DMS53 (cell line): ENCODE data around the gene SH3YL1.

Source experiments
- DNase-seq: peaks from one replicate; lab custom pipeline; 2025; lab: John Stamatoyannopoulos, UW

The SH3YL1 gene

DNA sequence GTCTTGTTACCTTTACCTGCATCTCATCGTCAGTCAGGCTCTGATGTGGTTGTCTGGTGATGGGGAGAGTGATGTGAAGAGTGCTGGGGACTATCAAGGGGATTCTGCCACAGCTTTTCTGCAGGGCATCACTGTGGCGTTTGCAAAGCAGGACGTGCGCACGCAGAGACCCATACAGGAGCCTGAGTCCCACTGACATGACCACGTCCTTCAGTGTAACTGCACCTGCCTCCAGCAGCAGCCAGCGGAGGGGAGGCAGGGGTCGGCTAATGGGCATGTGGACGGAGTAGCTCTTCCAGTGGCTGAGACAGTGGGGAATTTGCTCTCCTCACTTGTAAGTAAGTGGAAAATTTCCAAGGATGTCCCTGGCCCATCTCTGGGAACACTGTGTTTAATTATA is 17.5 kb upstream of the SH3YL1 start:
- no peak for DNase-seq

DNA sequence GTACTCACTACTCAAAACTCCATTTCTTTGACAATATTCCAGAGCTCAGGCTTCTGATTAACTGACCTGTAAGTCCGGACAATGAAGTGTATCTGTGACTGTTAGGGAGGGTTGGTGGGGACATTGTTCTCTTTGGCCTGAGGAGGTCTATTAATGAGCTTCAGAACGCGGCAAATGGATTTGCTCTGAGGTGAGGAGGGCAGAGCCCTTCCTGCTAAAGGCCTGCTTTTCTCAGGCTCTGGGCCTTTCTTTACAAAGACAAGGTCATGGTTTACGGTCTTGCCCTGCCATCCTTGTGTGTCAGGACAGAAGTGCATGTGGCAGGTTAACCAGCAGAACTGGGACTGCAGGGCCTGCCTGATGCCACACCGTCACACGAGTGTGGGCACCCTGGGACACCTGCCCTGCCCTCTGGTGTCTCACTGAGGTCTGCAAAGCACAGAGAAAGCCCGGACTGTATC is 16.8 kb upstream of the SH3YL1 start:
- no peak for DNase-seq

DNA sequence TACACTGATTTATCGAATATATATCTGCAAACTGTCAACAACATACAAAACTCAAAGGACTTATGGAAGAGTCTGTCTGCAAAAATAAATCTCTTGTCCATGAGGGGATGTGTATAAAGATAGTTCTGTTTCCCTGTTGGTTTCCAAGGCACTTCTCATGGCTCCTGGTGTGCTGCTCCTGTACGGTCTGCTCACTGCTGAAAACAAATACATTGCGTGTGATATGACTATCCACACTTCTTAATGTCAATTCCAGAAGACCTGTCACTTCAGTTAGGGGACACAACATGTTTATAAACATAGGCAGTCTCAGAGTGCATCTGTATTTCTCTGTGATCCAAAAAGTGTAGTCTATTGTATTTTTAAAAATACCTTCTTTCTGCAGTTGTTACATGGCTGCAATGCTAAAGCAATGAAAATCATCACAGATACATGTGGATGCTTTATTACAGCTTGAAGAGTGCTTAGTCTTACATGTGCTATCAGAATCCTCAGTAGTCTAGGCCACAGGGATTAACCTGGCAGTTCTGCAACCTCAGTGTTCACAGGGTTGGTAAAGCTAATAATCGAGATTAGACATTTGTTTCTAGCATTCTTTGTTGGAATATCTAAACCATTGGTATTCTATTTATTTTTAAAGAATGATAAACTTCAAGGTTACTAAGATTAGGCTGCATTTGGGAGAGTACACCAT is 16.3 kb upstream of the SH3YL1 start:
- no peak for DNase-seq

DNA sequence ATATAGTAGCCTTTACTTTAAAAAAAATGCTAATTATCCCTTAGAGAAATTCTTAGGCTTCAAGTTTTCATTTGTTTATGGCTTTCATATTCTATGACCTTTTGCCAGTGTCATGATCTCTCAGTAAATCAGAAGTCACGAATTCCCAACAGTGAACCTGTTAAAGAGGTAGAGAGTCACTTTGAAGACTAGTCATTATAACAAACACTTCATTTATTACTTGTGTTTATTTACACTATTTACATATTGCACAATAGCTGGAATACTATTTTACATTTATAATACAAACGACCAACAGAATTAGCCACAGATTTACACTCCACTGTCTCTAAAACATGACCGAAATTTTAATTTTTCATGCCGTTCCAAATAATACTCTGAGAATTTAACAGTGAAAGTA is 15.5 kb upstream of the SH3YL1 start:
- no peak for DNase-seq

DNA sequence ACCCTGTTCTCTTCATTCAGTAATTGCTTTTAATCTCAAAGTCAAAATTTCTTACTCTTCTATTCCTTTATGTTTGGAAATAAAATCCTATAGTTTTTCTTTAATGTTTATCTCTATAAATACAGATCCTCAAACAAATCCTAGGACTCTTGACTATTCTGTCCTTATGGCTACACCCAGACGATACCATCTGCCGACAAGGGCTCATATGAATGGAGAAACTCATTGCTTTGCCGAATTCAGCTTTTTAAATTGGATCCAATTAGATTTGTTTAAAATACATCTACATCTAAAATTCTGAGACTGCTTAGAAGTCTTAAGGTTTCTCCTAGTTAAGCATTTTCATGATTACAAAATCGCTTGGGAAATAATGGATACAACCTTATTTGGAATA is 15.1 kb upstream of the SH3YL1 start:
- DNase-seq = no peak

DNA sequence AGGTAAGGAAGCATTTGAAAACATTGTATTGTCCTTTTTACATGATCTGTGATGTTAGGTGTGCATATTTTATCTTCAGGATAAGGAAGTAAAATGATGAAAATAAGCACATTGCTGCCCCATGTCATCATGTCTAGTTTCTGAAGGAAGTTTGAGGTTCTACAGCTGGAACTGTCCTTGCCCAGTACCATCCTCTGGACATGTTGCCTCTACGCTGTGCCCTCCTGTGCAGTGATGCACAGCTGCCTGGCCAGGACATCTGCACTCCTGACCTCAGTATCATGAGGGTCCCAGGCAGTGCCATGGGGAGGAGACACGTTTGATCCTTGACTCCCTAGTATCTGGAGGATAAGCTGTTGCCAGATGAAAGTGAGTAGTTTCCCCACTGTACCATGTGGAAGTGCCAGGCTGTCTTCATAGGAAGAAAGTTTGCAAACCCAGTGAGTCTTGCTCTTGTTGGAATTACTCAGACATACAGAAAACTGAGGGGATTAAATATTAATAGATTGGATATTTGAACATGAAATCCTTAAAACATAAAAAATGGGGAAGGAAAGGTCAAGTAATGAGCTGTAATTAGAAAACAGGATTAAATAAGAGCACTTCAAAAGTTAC is 14.6 kb upstream of the SH3YL1 start:
- DNase-seq = no peak

DNA sequence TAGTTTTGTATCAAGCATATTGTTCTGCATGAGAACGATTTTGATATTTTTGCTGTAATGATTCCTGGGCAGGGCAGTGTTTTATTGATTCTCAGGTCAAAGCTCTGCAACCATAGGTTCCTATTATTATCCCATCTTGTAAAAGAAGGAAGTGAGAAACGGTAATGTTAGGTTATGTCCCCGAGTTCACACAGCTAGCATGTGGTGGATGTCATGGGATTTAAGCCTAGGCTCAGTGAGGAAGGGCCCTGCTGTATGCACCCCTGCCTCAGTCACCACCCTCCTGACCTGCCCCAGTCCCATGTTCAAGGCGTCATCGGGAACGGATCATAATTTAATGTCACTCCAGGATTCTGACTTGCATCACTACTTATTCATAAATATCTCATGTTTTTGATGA is 11.6 kb upstream of the SH3YL1 start:
- no peak for DNase-seq

DNA sequence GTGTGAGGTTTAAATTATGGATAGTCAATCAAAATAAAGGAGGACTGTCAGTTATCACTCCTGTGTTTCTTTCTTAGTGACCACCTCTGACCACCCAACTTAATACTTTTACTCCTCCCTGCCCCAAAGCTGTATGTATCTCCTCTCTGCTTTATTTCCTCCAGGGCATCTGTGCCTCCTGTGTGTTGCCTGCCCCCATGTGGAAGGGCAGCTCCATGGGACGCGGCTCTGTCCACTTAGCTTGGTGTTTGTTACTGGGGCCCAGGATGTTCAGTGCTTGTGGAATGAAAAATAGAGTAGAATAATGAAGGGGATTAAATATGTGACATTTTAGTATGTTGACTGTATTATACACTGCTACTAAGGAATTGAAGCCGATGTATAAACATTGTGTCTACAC is 10.7 kb upstream of the SH3YL1 start:
- DNase-seq = peak; percentile 11

DNA sequence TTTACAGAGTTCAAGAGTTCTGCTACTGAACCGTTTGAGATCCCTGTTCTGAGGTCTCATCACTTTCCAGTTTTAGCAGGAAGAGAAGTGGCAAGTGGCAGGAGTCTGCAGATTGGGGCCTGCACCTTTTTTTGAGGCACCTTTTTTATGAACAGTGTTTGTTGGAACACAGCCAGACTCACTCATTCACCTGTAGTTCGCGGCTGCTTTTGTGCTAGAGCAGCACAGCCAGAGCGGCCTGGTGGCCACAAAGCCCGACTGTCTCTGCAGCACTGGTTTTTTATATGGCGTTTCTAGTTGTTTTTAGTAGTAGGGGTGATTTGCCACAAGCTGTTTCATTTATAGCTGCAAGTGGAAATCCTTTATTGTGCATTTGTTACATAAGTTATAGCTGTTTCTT is 9.5 kb upstream of the SH3YL1 start:
- peak; percentile 7 for DNase-seq

DNA sequence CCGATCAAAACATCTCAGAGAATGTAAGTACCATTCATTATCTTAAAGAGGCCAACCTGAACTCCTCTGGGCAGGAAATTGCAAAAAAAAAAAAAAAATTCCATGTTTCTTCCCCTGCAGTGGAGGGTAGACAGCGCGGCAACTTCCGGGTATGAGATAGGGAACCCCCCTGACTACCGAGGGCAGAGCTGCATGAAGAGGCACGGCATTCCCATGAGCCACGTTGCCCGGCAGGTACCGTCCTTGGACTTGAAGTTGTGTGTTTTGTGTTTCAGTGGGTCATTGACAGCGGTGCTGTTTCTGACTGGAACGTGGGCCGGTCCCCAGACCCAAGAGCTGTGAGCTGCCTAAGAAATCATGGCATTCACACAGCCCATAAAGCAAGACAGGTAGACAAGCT is 8.1 kb upstream of the SH3YL1 start:
- no peak for DNase-seq

DNA sequence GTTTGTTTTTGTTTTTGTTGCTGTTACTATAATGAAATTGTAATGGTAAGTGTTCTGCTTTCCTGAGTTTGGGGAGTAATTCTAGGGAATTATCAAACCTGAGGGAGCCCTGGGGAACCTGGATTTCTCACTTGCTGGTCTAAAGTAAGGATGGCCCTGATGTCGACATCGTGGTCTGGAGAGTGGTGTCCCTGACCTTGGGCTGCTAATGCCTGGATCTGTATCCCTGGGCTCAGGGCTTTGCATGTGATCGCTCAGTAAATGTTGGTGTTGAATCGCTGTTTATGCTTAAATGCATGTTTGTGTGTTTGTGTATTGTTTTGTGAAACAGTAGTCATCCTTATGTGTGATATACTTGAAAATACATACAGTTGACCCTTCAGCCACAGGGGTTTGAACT is 7.0 kb upstream of the SH3YL1 start:
- no peak for DNase-seq

DNA sequence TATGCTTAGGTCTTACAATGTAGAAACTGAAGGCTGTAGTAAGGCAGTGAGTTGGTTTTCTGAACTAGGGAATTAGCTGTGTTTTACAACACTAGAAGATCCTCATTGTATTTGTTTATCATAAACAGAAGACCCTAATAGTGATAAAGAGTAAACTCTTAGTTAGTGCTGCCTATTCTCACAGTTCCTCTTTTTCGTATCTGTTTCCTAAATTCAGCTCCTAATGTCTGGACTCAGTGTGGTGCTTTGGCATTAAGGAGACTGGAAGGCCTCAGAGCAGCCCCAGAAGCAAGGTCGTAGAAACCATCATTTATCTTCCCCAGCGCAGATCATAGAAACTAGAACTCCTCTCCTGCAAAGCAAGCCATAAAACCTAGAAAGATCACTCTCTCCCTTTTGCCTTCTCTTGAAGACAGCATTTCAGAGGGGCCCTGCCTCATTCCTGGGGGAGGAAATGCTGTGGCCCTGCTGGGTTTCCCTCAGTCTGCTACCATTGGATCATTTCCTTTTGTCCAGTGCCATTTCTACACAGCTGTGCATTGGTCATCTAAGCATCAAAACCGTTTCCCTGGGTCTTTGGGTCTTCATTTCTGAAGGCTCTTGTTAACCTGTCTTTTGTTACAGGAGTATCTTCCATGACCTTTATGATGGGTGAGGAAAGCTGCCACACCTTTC is 5.7 kb upstream of the SH3YL1 start:
- no peak for DNase-seq

DNA sequence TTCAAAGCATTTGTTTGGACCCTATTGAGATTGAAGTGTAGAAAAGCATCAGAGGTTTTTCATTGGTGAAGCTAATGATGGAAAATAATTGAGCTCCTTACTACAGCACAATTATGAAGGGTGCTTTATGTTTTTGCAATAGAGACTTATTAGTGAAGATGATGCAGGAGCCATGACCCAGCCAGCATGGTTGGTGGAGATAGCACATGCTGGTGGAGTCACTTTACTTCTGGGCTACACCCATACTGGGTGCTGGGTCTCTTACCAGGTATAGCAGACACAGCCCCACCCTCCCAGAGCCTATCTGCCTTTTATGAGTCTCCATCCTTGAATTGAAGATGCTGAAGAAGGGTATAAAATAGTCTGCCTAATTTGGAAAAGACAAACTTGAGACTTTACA is 4.5 kb upstream of the SH3YL1 start:
- no peak for DNase-seq

DNA sequence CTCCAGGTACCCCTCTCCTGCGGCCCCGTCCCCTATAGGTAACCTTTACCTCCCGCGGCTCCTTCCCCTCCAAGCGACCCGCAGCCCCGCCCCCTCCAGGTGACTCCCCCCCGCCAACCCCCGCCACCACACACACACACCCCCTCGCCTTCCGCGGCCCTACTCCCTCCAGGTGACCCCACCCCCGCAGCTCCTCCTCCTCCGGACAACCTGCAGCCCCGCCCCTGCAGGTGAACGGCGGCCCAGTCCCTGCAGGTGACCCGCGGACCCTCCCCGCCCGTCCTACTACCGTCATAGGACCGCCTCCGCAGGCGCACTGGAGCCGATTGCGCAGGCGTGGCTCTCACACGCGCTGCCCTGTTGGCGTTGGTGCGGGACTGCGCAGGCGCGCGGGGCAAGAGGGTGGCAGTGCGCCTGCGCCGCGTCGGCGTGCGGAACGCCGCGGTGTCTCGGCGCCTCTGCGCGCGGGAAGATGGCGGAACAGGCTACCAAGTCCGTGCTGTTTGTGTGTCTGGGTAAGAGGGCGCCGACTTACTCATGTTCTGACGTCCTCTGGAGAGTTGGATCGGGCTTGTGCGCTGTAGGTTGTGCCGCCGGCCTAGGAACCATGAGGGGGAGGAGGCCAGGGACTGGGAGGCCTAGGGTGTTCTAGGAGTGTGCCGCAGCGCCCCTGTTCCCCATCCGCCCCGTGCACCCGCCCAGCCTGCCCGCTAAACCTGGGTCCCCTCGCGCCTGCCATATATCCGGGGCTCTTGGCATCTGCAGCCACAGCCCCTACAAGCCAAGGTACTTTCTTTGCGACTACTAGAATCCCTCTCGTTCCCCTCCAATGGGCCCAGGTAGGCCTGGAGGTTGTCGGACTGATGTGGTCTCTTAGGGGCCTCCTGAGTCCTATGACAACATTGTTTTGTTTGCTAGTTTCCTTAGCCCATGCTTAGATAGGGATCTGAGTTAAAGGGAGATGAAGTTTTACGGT is 949 bp upstream of the SH3YL1 start, which contains the start of gene ACP1:
ACP1 (plus strand) TSS at position 455 of the 976 bp plus-strand sequence; CDS start at position 473, 18 bp downstream.
- peak; percentile 98 for DNase-seq

DNA sequence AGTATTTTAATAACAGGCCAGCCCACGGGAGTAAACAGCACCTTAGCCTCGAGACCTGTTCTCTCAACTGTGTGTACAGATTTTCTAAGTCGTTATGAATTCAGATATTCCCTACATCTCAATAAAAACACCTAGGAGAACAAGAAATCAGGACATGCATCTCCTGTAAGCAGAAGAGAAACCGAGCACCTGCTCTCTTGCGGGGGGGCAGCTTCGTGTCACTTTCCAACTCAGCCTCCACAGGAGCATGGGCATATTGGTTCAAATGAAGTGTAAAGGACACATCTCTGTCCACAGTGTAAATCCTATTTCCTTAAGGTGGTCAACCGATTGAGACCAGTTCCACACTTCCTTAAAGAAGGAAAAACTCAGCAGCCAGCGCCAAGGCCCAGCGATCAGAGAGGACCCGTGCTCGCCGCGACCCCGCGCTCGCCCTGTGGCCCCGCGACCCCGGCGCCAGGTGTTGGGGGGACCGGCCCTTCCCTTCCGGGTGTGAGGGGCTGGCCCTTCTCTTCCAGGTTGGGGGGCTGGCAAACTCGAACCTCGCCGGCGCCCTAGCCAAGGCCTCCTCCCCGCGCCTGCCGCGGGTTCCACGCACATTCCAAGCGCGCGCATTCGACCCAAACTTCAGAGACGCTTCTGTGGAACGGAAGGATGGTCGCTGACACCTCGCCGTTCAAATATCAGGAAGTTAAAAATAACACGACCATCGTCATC is 652 bp downstream of the SH3YL1 start:
- DNase-seq = peak; percentile 47

DNA sequence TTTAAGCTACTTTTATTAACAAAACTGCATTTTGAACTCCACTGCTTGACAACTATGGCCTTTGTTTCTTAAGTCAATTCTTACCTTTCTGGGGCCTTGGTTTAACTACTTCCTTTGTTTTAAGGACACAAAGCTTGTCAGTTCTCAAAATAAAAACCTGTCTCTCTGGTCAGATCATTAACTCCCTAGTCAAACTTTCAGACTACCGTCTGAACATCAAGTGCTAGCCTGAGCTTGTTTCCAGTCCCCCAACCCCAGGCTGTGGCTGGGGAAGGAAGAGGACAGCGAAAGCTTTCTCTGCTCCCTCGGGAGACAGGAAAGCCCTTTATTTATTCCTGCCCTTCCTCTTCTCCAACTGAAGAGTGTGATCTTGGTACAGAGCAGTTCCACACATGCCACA is 1.7 kb downstream of the SH3YL1 start:
- no peak for DNase-seq

DNA sequence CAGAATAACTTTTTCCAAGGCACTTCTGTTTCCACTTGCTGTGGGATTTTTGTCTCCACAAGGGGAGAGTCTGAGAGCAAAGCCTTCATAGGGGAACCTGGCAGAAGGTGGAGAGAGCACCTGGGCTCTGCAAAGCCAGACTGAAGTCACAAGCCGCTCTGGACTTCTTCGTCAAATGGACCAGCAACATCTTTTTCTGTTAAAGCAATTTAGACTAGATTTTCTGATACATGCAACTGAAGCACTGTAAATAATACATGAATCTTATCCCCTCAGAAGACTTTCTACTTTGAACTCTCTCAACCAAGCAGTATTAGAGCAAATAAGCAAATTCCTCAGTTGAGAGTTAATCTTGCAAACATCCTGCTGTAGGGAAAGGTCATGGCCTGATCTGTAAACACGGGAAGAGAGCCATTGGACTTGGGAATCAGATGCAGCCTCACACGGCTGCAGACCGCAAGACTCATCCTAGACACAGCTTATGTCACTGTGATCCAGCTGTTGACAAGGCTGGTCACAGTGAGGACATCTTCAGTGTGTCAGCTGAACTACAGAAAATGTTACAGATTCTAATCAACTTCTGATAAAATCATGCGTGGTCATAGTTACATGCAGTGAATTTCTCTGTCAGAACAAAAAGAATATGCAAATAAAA is 3.2 kb downstream of the SH3YL1 start:
- peak; percentile 9 for DNase-seq

DNA sequence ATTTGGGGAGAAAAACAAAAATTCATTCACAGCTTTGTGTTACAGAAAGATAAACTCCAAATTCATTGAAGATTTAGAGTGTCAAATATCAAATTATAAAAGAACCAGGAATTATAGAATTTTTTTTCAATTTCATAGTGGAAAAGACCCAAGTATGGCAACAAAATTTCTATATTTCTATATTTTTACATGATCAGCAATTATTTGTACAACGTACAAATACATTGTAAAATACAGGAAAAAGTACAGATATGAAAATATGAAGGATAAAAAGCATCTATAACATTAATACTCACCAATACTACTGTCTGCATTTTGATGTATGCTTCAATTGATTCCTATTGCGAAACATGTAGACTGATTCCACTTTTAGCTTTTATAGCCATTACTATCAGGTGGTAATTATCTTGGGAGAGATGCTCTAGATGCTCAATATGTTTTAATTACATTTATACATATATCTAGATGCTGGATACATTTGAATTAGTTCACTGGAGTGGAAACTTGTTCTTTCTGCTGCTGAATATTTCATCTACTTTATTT is 4.0 kb downstream of the SH3YL1 start:
- DNase-seq = no peak

DNA sequence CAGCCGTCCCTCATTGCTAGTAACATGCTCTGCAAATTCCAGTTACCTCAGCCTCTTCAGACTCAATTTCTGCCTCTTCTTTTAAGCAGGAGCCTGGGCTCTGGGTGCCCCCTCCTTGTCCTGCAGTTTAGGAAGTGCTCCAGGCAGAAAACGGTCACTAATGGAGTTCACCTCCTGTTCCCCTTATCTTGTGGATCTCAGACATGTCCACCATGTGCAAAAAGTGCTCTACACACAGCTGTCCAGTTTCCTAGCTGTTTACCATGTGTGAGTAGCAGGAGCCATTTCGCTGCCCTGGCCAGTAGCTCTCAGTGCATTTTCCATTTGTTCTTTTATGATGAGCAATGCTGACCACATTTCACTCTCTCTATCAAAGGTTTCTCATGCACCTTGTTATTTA is 4.9 kb downstream of the SH3YL1 start:
- DNase-seq = no peak

DNA sequence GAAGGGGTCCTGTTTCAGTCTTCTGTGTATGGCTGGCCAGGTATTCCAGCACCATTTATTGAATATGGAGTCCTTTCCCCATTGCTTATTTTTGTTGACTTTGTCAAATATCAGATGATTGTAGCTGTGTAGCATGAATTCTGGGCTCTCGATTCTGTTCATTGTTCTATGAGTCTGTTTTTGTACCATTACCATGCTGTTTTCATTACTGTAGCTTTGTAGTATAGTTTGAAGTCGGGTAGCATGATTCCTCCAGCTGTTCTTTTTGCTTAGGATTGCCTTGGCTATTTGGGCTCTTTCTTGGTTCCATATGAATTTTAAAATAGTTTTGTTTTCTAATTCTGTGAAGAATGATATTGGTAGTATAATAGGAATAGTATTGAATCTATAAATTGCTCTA is 6.0 kb downstream of the SH3YL1 start:
- DNase-seq = no peak

DNA sequence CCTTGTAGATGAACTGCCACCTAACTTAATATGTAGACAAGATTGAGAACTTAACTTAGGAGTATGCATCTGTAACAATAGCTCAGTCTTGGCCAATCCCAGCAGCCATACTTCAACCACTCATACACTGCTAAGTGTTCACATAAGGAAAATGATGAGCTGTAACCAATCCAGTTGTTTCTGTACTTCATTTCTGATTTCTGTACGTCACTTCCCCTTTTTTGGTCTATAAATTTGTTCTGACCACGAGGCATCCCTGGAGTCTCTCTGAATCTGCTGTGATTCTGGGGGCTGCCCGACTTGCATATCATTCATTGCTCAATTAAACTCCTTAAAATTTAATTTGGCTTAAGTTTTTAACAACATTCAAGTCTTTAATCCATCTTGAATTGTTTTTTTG is 6.4 kb downstream of the SH3YL1 start:
- DNase-seq = no peak
